ENCODE measurements around the gene STEAP1B. TPM values are rescaled to one million over a fixed set of nuclear protein-coding genes. Genes with fewer than 3 reads are reported as not detected.

The STEAP1B gene
- total RNA-seq, 1 experiment from 2014 or later = 0.27 TPM

DNA sequence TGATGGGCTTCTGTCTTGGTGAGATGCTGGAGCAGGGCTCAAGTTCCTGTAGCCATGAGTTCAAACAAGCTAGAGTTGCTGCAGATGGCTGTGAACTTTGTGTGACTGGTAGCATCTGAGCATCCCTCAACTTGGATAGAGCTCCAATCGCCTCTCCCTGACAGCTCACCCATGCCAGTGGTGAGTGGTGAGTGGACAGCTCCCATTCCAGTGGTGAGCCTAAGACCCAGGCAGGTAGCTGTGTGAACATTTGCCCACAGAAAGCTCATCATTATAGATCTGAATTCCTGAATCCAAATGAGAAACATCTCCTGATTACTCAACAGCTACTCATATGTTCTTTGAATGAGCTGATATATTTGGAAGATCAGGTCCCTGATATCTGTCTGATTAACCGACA is 25.3 kb downstream of the STEAP1B start:
- Histone ChIP-seq H3K4me3 (replicated peaks in 1 of 2; ENCODE audit: low read depth in 1 of 2, low read length in 2 of 2) (no peak overlapping the region), H3K4me1 (ENCODE audit: control insufficient read depth in 1 of 2, insufficient read depth in 2 of 2, low read length in 2 of 2) (no peaks in the 10 kb centered on the region), H2AFZ (ENCODE audit: low read depth, low read length, poor library complexity, severe bottlenecking) (no peak overlapping the region), H3K36me3 (ENCODE audit: control insufficient read depth in 1 of 2, insufficient read depth in 2 of 2, low read length in 2 of 2) (no peaks in the 10 kb centered on the region), H3K79me2 (ENCODE audit: insufficient read depth, low read length) (no peaks in the 10 kb centered on the region), H3K27ac (ENCODE audit: low read depth, low read length) (no peak overlapping the region), H3K9ac (ENCODE audit: low read length) (no peak overlapping the region), H3K27me3 (ENCODE audit: insufficient read depth, low read length) (no peaks in the 10 kb centered on the region), H3K4me2 (ENCODE audit: low read length) (no peak overlapping the region), H4K20me1 (ENCODE audit: insufficient read depth) (no peaks in the 10 kb centered on the region), H3K9me3 (ENCODE audit: control insufficient read depth in 1 of 2, insufficient read depth in 1 of 2, low read depth in 1 of 2, low read length in 2 of 2) (no peaks in the 10 kb centered on the region), H3K9me2 (ENCODE audit: insufficient read depth) (no peaks in the 10 kb centered on the region)
- ChIA-PET CTCF (interaction anchor here (1.0 kb wide), 1 partner anchor 365 kb away, joined by 4 read pairs; no protein-coding TSS in a partner anchor), POLR2A (no interaction called here), RAD21 (ENCODE audit: low non-redundant PET in 1 of 2, low total read pairs in 2 of 2, uncharacterized antibody in 2 of 2, unreplicated experiment in 2 of 2) (no interaction called here)
- DNase-seq (ENCODE audit: low read depth, low spot score) = no peak
- TF ChIP-seq JUND (IDR thresholded peaks at IDR 0.05) = no peak
- TF ChIP-seq, protein P1, sequence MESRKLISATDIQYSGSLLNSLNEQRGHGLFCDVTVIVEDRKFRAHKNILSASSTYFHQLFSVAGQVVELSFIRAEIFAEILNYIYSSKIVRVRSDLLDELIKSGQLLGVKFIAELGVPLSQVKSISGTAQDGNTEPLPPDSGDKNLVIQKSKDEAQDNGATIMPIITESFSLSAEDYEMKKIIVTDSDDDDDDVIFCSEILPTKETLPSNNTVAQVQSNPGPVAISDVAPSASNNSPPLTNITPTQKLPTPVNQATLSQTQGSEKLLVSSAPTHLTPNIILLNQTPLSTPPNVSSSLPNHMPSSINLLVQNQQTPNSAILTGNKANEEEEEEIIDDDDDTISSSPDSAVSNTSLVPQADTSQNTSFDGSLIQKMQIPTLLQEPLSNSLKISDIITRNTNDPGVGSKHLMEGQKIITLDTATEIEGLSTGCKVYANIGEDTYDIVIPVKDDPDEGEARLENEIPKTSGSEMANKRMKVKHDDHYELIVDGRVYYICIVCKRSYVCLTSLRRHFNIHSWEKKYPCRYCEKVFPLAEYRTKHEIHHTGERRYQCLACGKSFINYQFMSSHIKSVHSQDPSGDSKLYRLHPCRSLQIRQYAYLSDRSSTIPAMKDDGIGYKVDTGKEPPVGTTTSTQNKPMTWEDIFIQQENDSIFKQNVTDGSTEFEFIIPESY (IDR thresholded peaks at IDR 0.05; ENCODE audit: extremely low read depth, insufficient replicate concordance, low read length) = no peak
- TF ChIP-seq, protein P2, sequence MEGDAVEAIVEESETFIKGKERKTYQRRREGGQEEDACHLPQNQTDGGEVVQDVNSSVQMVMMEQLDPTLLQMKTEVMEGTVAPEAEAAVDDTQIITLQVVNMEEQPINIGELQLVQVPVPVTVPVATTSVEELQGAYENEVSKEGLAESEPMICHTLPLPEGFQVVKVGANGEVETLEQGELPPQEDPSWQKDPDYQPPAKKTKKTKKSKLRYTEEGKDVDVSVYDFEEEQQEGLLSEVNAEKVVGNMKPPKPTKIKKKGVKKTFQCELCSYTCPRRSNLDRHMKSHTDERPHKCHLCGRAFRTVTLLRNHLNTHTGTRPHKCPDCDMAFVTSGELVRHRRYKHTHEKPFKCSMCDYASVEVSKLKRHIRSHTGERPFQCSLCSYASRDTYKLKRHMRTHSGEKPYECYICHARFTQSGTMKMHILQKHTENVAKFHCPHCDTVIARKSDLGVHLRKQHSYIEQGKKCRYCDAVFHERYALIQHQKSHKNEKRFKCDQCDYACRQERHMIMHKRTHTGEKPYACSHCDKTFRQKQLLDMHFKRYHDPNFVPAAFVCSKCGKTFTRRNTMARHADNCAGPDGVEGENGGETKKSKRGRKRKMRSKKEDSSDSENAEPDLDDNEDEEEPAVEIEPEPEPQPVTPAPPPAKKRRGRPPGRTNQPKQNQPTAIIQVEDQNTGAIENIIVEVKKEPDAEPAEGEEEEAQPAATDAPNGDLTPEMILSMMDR (IDR thresholded peaks at IDR 0.05 in 2 of 3, conservative IDR thresholded peaks at IDR 0.05 in 1 of 3; ENCODE audit: borderline replicate concordance in 1 of 3, insufficient read depth in 1 of 3, low read depth in 2 of 3, low read length in 2 of 3) = no peak
- TF ChIP-seq CBX3 (IDR thresholded peaks at IDR 0.05; ENCODE audit: low read depth) = no peak
- TF ChIP-seq CEBPB (IDR thresholded peaks at IDR 0.05; ENCODE audit: low read depth) = no peak
- no peak for TF ChIP-seq ZNF274 (IDR thresholded peaks at IDR 0.05; ENCODE audit: low read depth, low read length)
- TF ChIP-seq POLR2AphosphoS5 (IDR thresholded peaks at IDR 0.05; ENCODE audit: low read depth, low read length) = no peak
- TF ChIP-seq ELF1 (IDR thresholded peaks at IDR 0.05; ENCODE audit: borderline replicate concordance, low read depth) = no peak
- no peak for TF ChIP-seq YY1 (IDR thresholded peaks at IDR 0.05; ENCODE audit: extremely low read depth, insufficient replicate concordance, low read depth, low read length)
- no peak for TF ChIP-seq SP1 (IDR thresholded peaks at IDR 0.05; ENCODE audit: low read depth)
- TF ChIP-seq TCF7L2 (IDR thresholded peaks at IDR 0.05; ENCODE audit: borderline replicate concordance, extremely low read depth, insufficient read depth, insufficient read length) = no peak
- TF ChIP-seq EZH2phosphoT487 (IDR thresholded peaks at IDR 0.05; ENCODE audit: borderline replicate concordance) = no peak
- TF ChIP-seq ZFX (IDR thresholded peaks at IDR 0.05) = no peak
- TF ChIP-seq POLR2A (IDR thresholded peaks at IDR 0.05; ENCODE audit: borderline replicate concordance, extremely low read depth, insufficient read depth, insufficient read length) = no peak
- no peak for TF ChIP-seq FOSL1 (IDR thresholded peaks at IDR 0.05; ENCODE audit: low read depth)
- TF ChIP-seq, protein P3, sequence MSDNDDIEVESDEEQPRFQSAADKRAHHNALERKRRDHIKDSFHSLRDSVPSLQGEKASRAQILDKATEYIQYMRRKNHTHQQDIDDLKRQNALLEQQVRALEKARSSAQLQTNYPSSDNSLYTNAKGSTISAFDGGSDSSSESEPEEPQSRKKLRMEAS (IDR thresholded peaks at IDR 0.05) = no peak
- no peak for TF ChIP-seq RAD21 (IDR thresholded peaks at IDR 0.05; ENCODE audit: low read depth)
- no peak for TF ChIP-seq EGR1 (IDR thresholded peaks at IDR 0.05; ENCODE audit: low read depth)
- TF ChIP-seq, protein P4, sequence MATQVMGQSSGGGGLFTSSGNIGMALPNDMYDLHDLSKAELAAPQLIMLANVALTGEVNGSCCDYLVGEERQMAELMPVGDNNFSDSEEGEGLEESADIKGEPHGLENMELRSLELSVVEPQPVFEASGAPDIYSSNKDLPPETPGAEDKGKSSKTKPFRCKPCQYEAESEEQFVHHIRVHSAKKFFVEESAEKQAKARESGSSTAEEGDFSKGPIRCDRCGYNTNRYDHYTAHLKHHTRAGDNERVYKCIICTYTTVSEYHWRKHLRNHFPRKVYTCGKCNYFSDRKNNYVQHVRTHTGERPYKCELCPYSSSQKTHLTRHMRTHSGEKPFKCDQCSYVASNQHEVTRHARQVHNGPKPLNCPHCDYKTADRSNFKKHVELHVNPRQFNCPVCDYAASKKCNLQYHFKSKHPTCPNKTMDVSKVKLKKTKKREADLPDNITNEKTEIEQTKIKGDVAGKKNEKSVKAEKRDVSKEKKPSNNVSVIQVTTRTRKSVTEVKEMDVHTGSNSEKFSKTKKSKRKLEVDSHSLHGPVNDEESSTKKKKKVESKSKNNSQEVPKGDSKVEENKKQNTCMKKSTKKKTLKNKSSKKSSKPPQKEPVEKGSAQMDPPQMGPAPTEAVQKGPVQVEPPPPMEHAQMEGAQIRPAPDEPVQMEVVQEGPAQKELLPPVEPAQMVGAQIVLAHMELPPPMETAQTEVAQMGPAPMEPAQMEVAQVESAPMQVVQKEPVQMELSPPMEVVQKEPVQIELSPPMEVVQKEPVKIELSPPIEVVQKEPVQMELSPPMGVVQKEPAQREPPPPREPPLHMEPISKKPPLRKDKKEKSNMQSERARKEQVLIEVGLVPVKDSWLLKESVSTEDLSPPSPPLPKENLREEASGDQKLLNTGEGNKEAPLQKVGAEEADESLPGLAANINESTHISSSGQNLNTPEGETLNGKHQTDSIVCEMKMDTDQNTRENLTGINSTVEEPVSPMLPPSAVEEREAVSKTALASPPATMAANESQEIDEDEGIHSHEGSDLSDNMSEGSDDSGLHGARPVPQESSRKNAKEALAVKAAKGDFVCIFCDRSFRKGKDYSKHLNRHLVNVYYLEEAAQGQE (IDR thresholded peaks at IDR 0.05; ENCODE audit: low read depth) = no peak
- no peak for TF ChIP-seq EZH2 (IDR thresholded peaks at IDR 0.05)
- ATAC-seq = no peak
- BruUV-seq (replicated peaks) = no TSS peak
- intact Hi-C loops (cut with micrococcal nuclease) = no loop called here

Data from HCT116 (cell line).